Neutrophil (primary cell): ENCODE results near the gene NFIB.

Experiments used
- H3K27ac ChIP-seq: fragments of 200-600 bp; sonication (generic); 2 replicates; pipeline ENCODE4 v1.5.1; 2016; ENCODE audit warnings: mild to moderate bottlenecking, moderate library complexity
- H3K27me3 ChIP-seq: fragments of 200-600 bp; sonication (generic); 2 replicates; pipeline ENCODE4 v1.6.0; 2016; ENCODE audit warnings: mild to moderate bottlenecking
- H3K36me3 ChIP-seq: fragments of 200-600 bp; sonication (generic); 2 replicates; pipeline ENCODE4 v1.5.1; 2017
- H3K4me1 ChIP-seq, 2 experiments: fragments of 200-600 bp in 1 of 2; sonication (generic) in 1 of 2; 1 replicate in 1 of 2; 2 replicates in 1 of 2; pipeline versions ENCODE4 v1.5.1 to v1.6.1; 2013 to 2016; ENCODE audit warnings: low read depth in 1 of 2, low read length in 1 of 2, mild to moderate bottlenecking in 1 of 2, moderate library complexity in 1 of 2; ENCODE audit not compliant: control insufficient read depth in 1 of 2, insufficient read depth in 1 of 2
- H3K4me3 ChIP-seq, 2 experiments: fragments of 200-600 bp in 1 of 2; sonication (generic) in 1 of 2; 1 replicate in 1 of 2; 2 replicates in 1 of 2; pipeline ENCODE4 v1.5.1; 2013 to 2016; ENCODE audit warnings: low read depth in 1 of 2, low read length in 1 of 2, mild to moderate bottlenecking in 1 of 2, moderate library complexity in 1 of 2
- H3K9me3 ChIP-seq: fragments of 200-600 bp; sonication (generic); 2 replicates; pipeline ENCODE4 v1.5.1; 2016
- CTCF ChIP-seq: fragments of 200-600 bp; sonication (generic); IDR thresholded peaks from 2 replicates; pipeline ENCODE4 v1.5.1; 2016; ENCODE audit warnings: antibody characterized with exemption

Gene NFIB

GRCh38 chr9:14304259-14304658, 9.7 kb downstream of the NFIB start:
- no peak overlapping the region for H3K4me3 ChIP-seq
- H3K36me3 ChIP-seq = no peaks in the 10 kb centered on the region
- H3K4me1 ChIP-seq = no peaks in the 10 kb centered on the region
- H3K27ac ChIP-seq = no peak overlapping the region
- peaks cover 69% of the 10 kb centered on the region for H3K27me3 ChIP-seq
- no peaks in the 10 kb centered on the region for H3K9me3 ChIP-seq
- no peak for TF ChIP-seq CTCF

- Histone ChIP-seq H3K4me1 (no peaks in the 10 kb centered on the region), H3K27ac (no peak overlapping the region), H3K4me3 (no peak overlapping the region), H3K36me3 (no peaks in the 10 kb centered on the region), H3K27me3 (peaks cover 65% of the 10 kb centered on the region), H3K9me3 (no peaks in the 10 kb centered on the region)
- no peak for TF ChIP-seq CTCF
Measured at GRCh38 chr9:14303521-14303920, 10.4 kb downstream of the NFIB start.

- Histone ChIP-seq H3K27me3 (peaks cover 61% of the 10 kb centered on the region), H3K36me3 (no peaks in the 10 kb centered on the region), H3K27ac (no peak overlapping the region), H3K4me3 (no peak overlapping the region), H3K4me1 (no peaks in the 10 kb centered on the region), H3K9me3 (no peaks in the 10 kb centered on the region)
- no peak for TF ChIP-seq CTCF
Measured at GRCh38 chr9:14303100-14303499, 10.8 kb downstream of the NFIB start.

- Histone ChIP-seq H3K27ac (no peak overlapping the region), H3K4me1 (no peaks in the 10 kb centered on the region), H3K9me3 (no peaks in the 10 kb centered on the region), H3K36me3 (no peaks in the 10 kb centered on the region), H3K27me3 (peaks cover 54% of the 10 kb centered on the region), H3K4me3 (no peak overlapping the region)
- TF ChIP-seq CTCF = no peak
Measured at GRCh38 chr9:14302405-14302804, 11.5 kb downstream of the NFIB start.

GRCh38 chr9:14301583-14302021, 12.3 kb downstream of the NFIB start:
- Histone ChIP-seq H3K27me3 (peaks cover 46% of the 10 kb centered on the region), H3K27ac (no peak overlapping the region), H3K36me3 (no peaks in the 10 kb centered on the region), H3K9me3 (no peaks in the 10 kb centered on the region), H3K4me1 (no peaks in the 10 kb centered on the region), H3K4me3 (no peak overlapping the region)
- no peak for TF ChIP-seq CTCF

GRCh38 chr9:14301006-14301405, 12.9 kb downstream of the NFIB start:
- no peak overlapping the region for H3K27ac ChIP-seq
- H3K4me1 ChIP-seq = no peaks in the 10 kb centered on the region
- H3K4me3 ChIP-seq = no peak overlapping the region
- H3K27me3 ChIP-seq = peaks cover 43% of the 10 kb centered on the region
- no peak for TF ChIP-seq CTCF
- no peaks in the 10 kb centered on the region for H3K36me3 ChIP-seq
- H3K9me3 ChIP-seq = no peaks in the 10 kb centered on the region
